ENCODE results near the gene OTULIN.

GRCh38 chr5:14732991-14733390, 68.5 kb downstream of the OTULIN start:
- TF ChIP-seq, protein P1, sequence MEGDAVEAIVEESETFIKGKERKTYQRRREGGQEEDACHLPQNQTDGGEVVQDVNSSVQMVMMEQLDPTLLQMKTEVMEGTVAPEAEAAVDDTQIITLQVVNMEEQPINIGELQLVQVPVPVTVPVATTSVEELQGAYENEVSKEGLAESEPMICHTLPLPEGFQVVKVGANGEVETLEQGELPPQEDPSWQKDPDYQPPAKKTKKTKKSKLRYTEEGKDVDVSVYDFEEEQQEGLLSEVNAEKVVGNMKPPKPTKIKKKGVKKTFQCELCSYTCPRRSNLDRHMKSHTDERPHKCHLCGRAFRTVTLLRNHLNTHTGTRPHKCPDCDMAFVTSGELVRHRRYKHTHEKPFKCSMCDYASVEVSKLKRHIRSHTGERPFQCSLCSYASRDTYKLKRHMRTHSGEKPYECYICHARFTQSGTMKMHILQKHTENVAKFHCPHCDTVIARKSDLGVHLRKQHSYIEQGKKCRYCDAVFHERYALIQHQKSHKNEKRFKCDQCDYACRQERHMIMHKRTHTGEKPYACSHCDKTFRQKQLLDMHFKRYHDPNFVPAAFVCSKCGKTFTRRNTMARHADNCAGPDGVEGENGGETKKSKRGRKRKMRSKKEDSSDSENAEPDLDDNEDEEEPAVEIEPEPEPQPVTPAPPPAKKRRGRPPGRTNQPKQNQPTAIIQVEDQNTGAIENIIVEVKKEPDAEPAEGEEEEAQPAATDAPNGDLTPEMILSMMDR (conservative IDR thresholded peaks at IDR 0.05 in 1 of 2, IDR thresholded peaks at IDR 0.05 in 1 of 2; ENCODE audit: low read depth in 1 of 2, low read length in 2 of 2): no peak
- no peak for TF ChIP-seq EZH2 (IDR thresholded peaks at IDR 0.05; ENCODE audit: low read length, missing control alignments)

Measured in fibroblast of lung (primary cell).